ENCODE measurements around the gene NAGS. TPM values are rescaled to one million over a fixed set of nuclear protein-coding genes. Genes with fewer than 3 reads are reported as not detected.
"Not testable (repeated sequence)": the region's sequence is repeated elsewhere in the genome, so short reads cannot be mapped to it uniquely, and the experiment has no call there.

NAGS gene
- total RNA-seq, 1 donor from 2014 or later = 0.91 TPM

- H3K9me3 Mint-ChIP-seq = no peaks in the 10 kb centered on the region
- peak; percentile 91 for DNase-seq
- H3K4me1 Mint-ChIP-seq = no peaks in the 10 kb centered on the region
- intact Hi-C loops (cut with micrococcal nuclease) = loop anchor here (1.0 to 5.0 kb wide), 2 partner anchors 50 to 87 kb away; partner anchors contain the start of gene MPP2
- H3K27me3 Mint-ChIP-seq = peaks cover 26% of the 10 kb centered on the region
- no peak overlapping the region for H3K27ac Mint-ChIP-seq
- H3K4me3 Mint-ChIP-seq = peak overlapping the region; percentile 44
- no peaks in the 10 kb centered on the region for H3K36me3 Mint-ChIP-seq (ENCODE audit: low read depth)
These were observed 9.9 kb upstream of the NAGS start for GRCh38 chr17:43994272-43995149.

- no peak for DNase-seq
- Mint-ChIP-seq H3K27ac (no peak overlapping the region), H3K9me3 (no peaks in the 10 kb centered on the region), H3K4me3 (peak overlapping the region; percentile 44), H3K27me3 (peaks cover 26% of the 10 kb centered on the region), H3K36me3 (ENCODE audit: low read depth) (no peaks in the 10 kb centered on the region), H3K4me1 (no peaks in the 10 kb centered on the region)
- intact Hi-C loops (cut with micrococcal nuclease) = loop anchor here (1.0 to 5.0 kb wide), 2 partner anchors 51 to 88 kb away; partner anchors contain the start of gene MPP2
These were observed 9.3 kb upstream of the NAGS start for GRCh38 chr17:43995150-43995471.

- not testable (repeated sequence) for H3K4me3 Mint-ChIP-seq; H3K27ac Mint-ChIP-seq; H3K9me3 Mint-ChIP-seq; H3K36me3 Mint-ChIP-seq (ENCODE audit: low read depth); DNase-seq; H3K4me1 Mint-ChIP-seq
- intact Hi-C loops (cut with micrococcal nuclease) = loop anchor here (5.0 kb wide), 1 partner anchor 90 kb away; the partner anchor contains the start of gene MPP2
- H3K27me3 Mint-ChIP-seq = peaks cover 22% of the 10 kb centered on the region
These were observed 7.2 kb upstream of the NAGS start for GRCh38 chr17:43997180-43997579.

GRCh38 chr17:43998552-43998951 is 5.9 kb upstream of the NAGS start:
- H3K4me3 Mint-ChIP-seq = no peak overlapping the region
- intact Hi-C loops (cut with micrococcal nuclease) = loop anchor here (5.0 kb wide), 1 partner anchor 91 kb away; the partner anchor contains the start of gene MPP2
- no peak overlapping the region for H3K27ac Mint-ChIP-seq
- H3K27me3 Mint-ChIP-seq = peaks cover 20% of the 10 kb centered on the region
- no peaks in the 10 kb centered on the region for H3K9me3 Mint-ChIP-seq
- H3K36me3 Mint-ChIP-seq (ENCODE audit: low read depth) = no peaks in the 10 kb centered on the region
- H3K4me1 Mint-ChIP-seq = no peaks in the 10 kb centered on the region
- no peak for DNase-seq

GRCh38 chr17:43999024-43999423 is 5.4 kb upstream of the NAGS start:
- no peaks in the 10 kb centered on the region for H3K9me3 Mint-ChIP-seq
- intact Hi-C loops (cut with micrococcal nuclease) = loop anchor here (5.0 kb wide), 1 partner anchor 92 kb away; the partner anchor contains the start of gene MPP2

GRCh38 chr17:44000141-44000860 is 4.1 kb upstream of the NAGS start:
- Mint-ChIP-seq H3K36me3 (ENCODE audit: low read depth) (no peaks in the 10 kb centered on the region), H3K9me3 (no peaks in the 10 kb centered on the region), H3K27ac (no peak overlapping the region), H3K4me1 (peaks cover 2% of the 10 kb centered on the region), H3K27me3 (peaks cover 17% of the 10 kb centered on the region), H3K4me3 (no peak overlapping the region)
- no peak for DNase-seq
- intact Hi-C loops (cut with micrococcal nuclease) = loop anchor here (10.0 kb wide), 1 partner anchor 516 kb away; the partner anchor contains the start of gene DHX8

More at GRCh38 chr17:43999024-43999423, 5.4 kb upstream of the NAGS start:
- no peak for DNase-seq
- Mint-ChIP-seq H3K4me1 (no peaks in the 10 kb centered on the region), H3K27me3 (peaks cover 21% of the 10 kb centered on the region), H3K27ac (no peak overlapping the region), H3K4me3 (no peak overlapping the region), H3K36me3 (ENCODE audit: low read depth) (no peaks in the 10 kb centered on the region)

- peaks cover 3% of the 10 kb centered on the region for H3K4me1 Mint-ChIP-seq
- no peaks in the 10 kb centered on the region for H3K9me3 Mint-ChIP-seq
- no peak for DNase-seq
- no peak overlapping the region for H3K4me3 Mint-ChIP-seq
- peaks cover under 1% of the 10 kb centered on the region for H3K36me3 Mint-ChIP-seq (ENCODE audit: low read depth)
- intact Hi-C loops (cut with micrococcal nuclease) = loop anchor here (10.0 kb wide), 1 partner anchor 516 kb away; the partner anchor contains the start of gene DHX8
- H3K27ac Mint-ChIP-seq = no peak overlapping the region
- H3K27me3 Mint-ChIP-seq = peaks cover 17% of the 10 kb centered on the region
These were observed 3.5 kb upstream of the NAGS start for GRCh38 chr17:44000871-44001460.

- Mint-ChIP-seq H3K9me3 (no peaks in the 10 kb centered on the region), H3K27ac (no peak overlapping the region), H3K27me3 (peaks cover 20% of the 10 kb centered on the region), H3K4me3 (no peak overlapping the region), H3K4me1 (peaks cover 8% of the 10 kb centered on the region), H3K36me3 (ENCODE audit: low read depth) (peaks cover 2% of the 10 kb centered on the region)
- intact Hi-C loops (cut with micrococcal nuclease) = loop anchor here (10.0 kb wide), 1 partner anchor 517 kb away; the partner anchor contains the start of gene DHX8
- no peak for DNase-seq
These were observed 2.9 kb upstream of the NAGS start for GRCh38 chr17:44001461-44001920.

GRCh38 chr17:44002141-44002848 is 2.1 kb upstream of the NAGS start:
- no peak overlapping the region for H3K4me3 Mint-ChIP-seq
- peaks cover 20% of the 10 kb centered on the region for H3K27me3 Mint-ChIP-seq
- H3K27ac Mint-ChIP-seq = no peak overlapping the region
- intact Hi-C loops (cut with micrococcal nuclease) = loop anchor here (10.0 kb wide), 1 partner anchor 517 kb away; the partner anchor contains the start of gene DHX8
- no peak for DNase-seq
- peaks cover 12% of the 10 kb centered on the region for H3K4me1 Mint-ChIP-seq
- H3K36me3 Mint-ChIP-seq (ENCODE audit: low read depth) = peaks cover 2% of the 10 kb centered on the region
- H3K9me3 Mint-ChIP-seq = no peaks in the 10 kb centered on the region

- Mint-ChIP-seq H3K4me1 (peaks cover 20% of the 10 kb centered on the region), H3K36me3 (ENCODE audit: low read depth) (peaks cover 9% of the 10 kb centered on the region), H3K27me3 (peaks cover 16% of the 10 kb centered on the region), H3K27ac (no peak overlapping the region), H3K4me3 (peak overlapping the region; percentile 55), H3K9me3 (no peaks in the 10 kb centered on the region)
- intact Hi-C loops (cut with micrococcal nuclease) = loop anchor here (5.0 to 10.0 kb wide), 2 partner anchors 37 to 520 kb away; partner anchors contain the start of gene DHX8
- peak; percentile 73 for DNase-seq
These were observed 522 bp downstream of the NAGS start for GRCh38 chr17:44004761-44005526.

- peak overlapping the region; percentile 78 for H3K27ac Mint-ChIP-seq
- peaks cover 9% of the 10 kb centered on the region for H3K36me3 Mint-ChIP-seq (ENCODE audit: low read depth)
- H3K4me3 Mint-ChIP-seq = peak overlapping the region; percentile 83
- no peaks in the 10 kb centered on the region for H3K9me3 Mint-ChIP-seq
- DNase-seq = peak; percentile 77
- peaks cover 16% of the 10 kb centered on the region for H3K27me3 Mint-ChIP-seq
- peaks cover 20% of the 10 kb centered on the region for H3K4me1 Mint-ChIP-seq
- intact Hi-C loops (cut with micrococcal nuclease) = loop anchor here (5.0 to 10.0 kb wide), 2 partner anchors 37 to 521 kb away; partner anchors contain the start of gene DHX8
These were observed 1.3 kb downstream of the NAGS start for GRCh38 chr17:44005527-44006271.

GRCh38 chr17:44006272-44006597 is 1.8 kb downstream of the NAGS start:
- H3K27me3 Mint-ChIP-seq = peaks cover 16% of the 10 kb centered on the region
- H3K4me3 Mint-ChIP-seq = peak overlapping the region; percentile 83
- H3K4me1 Mint-ChIP-seq = peaks cover 21% of the 10 kb centered on the region
- no peaks in the 10 kb centered on the region for H3K9me3 Mint-ChIP-seq
- DNase-seq = no peak
- peak overlapping the region; percentile 78 for H3K27ac Mint-ChIP-seq
- intact Hi-C loops (cut with micrococcal nuclease) = loop anchor here (5.0 to 10.0 kb wide), 2 partner anchors 36 to 521 kb away; partner anchors contain the start of gene DHX8
- peaks cover 9% of the 10 kb centered on the region for H3K36me3 Mint-ChIP-seq (ENCODE audit: low read depth)

Data from activated CD4-positive, alpha-beta T cell treated with anti-CD3 and anti-CD28 coated beads, Interleukin-2, amount 10 ng/mL, durations not matched to agents 24 days and 14 days (primary cell).